ENCODE data around the gene RPP38.

- TF ChIP-seq CTCF (IDR thresholded peaks at IDR 0.05 in 2 of 3, conservative IDR thresholded peaks at IDR 0.05 in 1 of 3; ENCODE audit: borderline replicate concordance in 1 of 3, insufficient read depth in 1 of 3, low read depth in 2 of 3, low read length in 2 of 3) (no peak), EZH2 (IDR thresholded peaks at IDR 0.05) (no peak), POLR2A (IDR thresholded peaks at IDR 0.05; ENCODE audit: borderline replicate concordance, extremely low read depth, insufficient read depth, insufficient read length) (no peak), CBX3 (IDR thresholded peaks at IDR 0.05; ENCODE audit: low read depth) (no peak), ZBTB33 (IDR thresholded peaks at IDR 0.05; ENCODE audit: extremely low read depth, insufficient replicate concordance, low read length) (no peak), POLR2AphosphoS5 (IDR thresholded peaks at IDR 0.05; ENCODE audit: low read depth, low read length) (no peak), CEBPB (IDR thresholded peaks at IDR 0.05; ENCODE audit: low read depth) (no peak), FOSL1 (IDR thresholded peaks at IDR 0.05; ENCODE audit: low read depth) (no peak)
Observed at GRCh38 chr10:15112657-15113056, 15.5 kb downstream of the RPP38 start.
